ENCODE measurements around the gene SORBS2.

SORBS2 gene

DNA sequence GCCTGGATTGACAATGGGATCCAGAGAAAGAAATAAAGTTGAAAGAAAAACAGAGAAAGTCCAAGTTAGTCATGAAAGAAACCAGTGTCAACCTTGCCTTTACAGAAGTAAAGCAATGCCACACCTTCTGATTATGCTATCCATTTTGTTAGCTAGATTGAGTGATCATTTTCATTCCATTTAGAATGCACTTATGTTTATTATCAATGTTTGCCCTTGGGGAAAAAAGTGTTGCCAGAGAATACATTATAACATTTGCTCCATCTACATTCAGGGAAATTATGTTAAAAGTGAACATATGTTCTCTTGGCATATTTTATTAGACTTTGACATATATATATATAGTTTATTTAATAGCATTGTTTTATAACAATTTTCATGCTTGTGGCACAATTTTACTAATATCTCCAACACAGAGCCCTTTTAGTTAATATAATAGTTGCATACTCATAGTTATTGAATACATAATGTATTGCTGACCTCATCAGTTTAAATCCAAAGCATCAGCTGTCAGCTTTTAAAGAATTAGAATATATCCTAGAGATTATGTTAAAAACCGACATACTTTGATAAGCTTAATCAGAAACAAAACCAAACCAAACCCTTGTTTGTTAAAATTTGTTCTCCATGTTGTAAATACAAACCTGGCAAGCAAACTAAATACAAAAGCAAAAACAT lies 134.2 kb downstream of the SORBS2 start:
- H3K4me3 ChIP-seq (ENCODE audit: low read depth, low read length): no peak overlapping the region
- TF ChIP-seq, protein P1, sequence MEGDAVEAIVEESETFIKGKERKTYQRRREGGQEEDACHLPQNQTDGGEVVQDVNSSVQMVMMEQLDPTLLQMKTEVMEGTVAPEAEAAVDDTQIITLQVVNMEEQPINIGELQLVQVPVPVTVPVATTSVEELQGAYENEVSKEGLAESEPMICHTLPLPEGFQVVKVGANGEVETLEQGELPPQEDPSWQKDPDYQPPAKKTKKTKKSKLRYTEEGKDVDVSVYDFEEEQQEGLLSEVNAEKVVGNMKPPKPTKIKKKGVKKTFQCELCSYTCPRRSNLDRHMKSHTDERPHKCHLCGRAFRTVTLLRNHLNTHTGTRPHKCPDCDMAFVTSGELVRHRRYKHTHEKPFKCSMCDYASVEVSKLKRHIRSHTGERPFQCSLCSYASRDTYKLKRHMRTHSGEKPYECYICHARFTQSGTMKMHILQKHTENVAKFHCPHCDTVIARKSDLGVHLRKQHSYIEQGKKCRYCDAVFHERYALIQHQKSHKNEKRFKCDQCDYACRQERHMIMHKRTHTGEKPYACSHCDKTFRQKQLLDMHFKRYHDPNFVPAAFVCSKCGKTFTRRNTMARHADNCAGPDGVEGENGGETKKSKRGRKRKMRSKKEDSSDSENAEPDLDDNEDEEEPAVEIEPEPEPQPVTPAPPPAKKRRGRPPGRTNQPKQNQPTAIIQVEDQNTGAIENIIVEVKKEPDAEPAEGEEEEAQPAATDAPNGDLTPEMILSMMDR (IDR thresholded peaks at IDR 0.05; ENCODE audit: borderline replicate concordance, insufficient read depth, low read depth, low read length): no peak

DNA sequence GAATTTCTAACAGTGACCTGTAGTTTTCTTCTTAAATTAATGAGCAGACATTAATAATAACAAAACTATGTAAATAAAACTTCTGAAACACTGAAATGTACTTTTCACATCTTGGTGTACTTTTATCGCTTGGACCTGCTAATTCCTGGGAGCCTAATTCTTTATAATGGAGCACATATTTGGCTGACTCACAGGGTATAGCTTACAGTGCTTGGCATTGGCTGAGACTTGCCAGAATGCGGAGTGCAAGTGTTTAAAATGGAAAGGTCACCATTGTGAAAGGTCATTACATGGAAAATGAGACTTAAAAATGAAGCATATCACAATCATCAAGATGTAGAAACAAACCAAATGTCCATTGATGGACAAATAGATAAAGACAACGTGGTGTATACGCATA lies 139.4 kb downstream of the SORBS2 start:
- H3K4me3 ChIP-seq (ENCODE audit: low read depth, low read length): no peak overlapping the region
- TF ChIP-seq, protein P1 (IDR thresholded peaks at IDR 0.05; ENCODE audit: borderline replicate concordance, insufficient read depth, low read depth, low read length): no peak

DNA sequence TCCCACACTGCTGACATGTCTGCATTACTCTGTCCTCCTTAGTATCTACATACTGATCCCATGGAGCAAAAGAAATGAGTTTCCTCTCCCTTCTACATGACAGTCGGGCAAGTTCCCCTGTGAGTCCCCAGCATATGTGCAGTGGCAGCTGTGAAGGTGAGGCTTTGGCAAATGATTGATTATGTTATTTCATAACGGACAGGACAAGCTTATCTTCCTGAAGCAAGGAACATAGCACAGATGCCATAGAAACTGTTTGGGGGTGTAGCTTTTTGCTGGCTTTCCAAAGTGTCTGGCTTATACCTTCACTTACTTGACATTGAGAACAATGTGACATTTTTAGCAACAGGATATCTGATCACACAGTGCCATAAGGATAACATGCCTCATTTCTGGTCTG lies 139.8 kb downstream of the SORBS2 start:
- no peak overlapping the region for H3K4me3 ChIP-seq (ENCODE audit: low read depth, low read length)
- TF ChIP-seq, protein P1 (IDR thresholded peaks at IDR 0.05; ENCODE audit: borderline replicate concordance, insufficient read depth, low read depth, low read length): no peak

DNA sequence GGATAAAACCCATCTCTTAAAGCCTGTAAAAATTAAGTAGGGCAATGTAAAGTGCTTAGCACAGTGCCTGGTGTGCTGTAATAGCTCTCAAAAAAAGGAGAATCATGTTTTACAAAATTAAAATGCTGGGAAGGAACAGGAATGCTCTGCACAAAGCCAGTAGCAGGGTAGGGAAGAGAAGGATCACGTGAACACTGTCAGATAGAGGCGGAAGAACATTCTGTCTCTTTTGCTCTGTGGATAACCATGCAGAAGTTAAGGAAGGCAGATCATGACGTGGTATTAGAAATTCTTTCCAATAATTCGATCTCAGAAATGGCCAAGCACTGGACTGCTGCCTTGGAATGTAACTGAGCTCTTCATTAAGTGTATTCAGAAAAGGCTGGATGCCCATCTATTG lies 140.5 kb downstream of the SORBS2 start:
- TF ChIP-seq, protein P1 (IDR thresholded peaks at IDR 0.05; ENCODE audit: borderline replicate concordance, insufficient read depth, low read depth, low read length): no peak
- no peak overlapping the region for H3K4me3 ChIP-seq (ENCODE audit: low read depth, low read length)

DNA sequence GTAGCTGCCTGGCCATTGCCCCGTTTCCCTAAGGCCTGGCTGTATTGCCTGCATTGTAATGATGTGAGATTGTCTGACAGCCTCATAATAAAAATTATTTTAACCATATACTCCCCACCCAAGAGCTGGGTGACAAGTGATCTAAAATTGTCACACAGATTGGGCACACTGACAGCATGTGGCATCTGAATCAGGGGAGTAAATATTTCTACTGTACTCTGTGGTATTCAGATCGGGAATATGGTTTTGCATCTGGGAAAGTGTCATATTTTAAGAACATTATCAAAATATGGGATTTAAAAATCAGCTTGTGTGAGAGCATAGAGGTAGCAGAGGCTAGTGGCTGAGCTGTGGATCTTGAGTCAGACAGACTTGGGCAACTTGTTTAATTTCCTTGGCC lies 140.9 kb downstream of the SORBS2 start:
- TF ChIP-seq, protein P1 (IDR thresholded peaks at IDR 0.05; ENCODE audit: borderline replicate concordance, insufficient read depth, low read depth, low read length): no peak
- no peak overlapping the region for H3K4me3 ChIP-seq (ENCODE audit: low read depth, low read length)

DNA sequence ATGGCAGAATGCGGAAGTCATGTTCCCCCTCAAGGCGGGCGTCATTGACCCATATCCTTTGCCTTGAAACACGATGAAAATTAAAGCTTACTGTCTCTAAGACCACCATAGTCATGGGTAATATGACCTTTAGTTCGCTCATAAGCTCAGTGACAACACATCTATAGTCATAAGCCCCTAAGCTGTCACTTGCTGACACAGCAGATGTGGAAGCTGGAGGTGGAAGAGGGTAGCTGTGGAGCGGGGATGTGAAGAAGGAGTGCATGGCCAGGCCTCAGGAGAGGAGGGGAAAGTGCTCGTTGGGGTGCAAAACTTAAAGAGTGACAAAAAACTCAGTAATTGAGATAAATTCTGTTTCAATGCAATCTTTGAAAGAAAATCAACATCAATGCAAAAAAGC lies 142.7 kb downstream of the SORBS2 start:
- TF ChIP-seq, protein P1 (IDR thresholded peaks at IDR 0.05; ENCODE audit: borderline replicate concordance, insufficient read depth, low read depth, low read length): no peak
- no peak overlapping the region for H3K4me3 ChIP-seq (ENCODE audit: low read depth, low read length)

DNA sequence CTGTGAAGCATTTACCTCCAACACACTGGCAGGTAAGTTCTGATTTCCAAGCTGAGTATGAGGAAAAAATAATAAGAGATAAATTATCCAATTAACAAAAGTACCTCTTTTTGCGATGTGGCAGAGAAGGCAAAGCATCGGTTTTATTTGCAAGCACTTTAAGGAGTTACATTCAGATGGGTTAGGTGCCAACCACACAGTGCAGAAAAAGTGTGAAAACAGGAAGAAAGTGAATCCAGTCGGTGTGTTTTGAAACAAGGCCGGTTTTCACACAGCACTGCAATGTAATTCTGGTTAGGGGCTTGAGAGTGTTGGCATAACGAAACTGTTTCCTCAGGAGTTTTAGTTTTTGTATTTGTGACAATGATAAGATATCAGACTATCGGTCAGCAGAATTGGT lies 145.8 kb downstream of the SORBS2 start:
- TF ChIP-seq, protein P1 (IDR thresholded peaks at IDR 0.05; ENCODE audit: borderline replicate concordance, insufficient read depth, low read depth, low read length): no peak

More for the DNA sequence above, 145.8 kb downstream of the SORBS2 start:
- no peak overlapping the region for H3K4me3 ChIP-seq (ENCODE audit: low read depth, low read length)
